ENCODE measurements around the gene FCHSD2. TPM values are rescaled to one million over a fixed set of nuclear protein-coding genes. Genes with fewer than 3 reads are reported as not detected.

FCHSD2 gene
- total and polyA plus RNA-seq, 2 of the 13 experiments (the other 11 are each of a cell fraction or from before 2014, with no cell fraction given): 20.5 to 24.8 TPM

GRCh38 chr11:72793425-72794367, 348.4 kb downstream of the FCHSD2 start, which contains the start of gene STARD10 (continued):
- TF ChIP-seq MIER3 (CRISPR knock-in tag; IDR thresholded peaks at IDR 0.05; ENCODE audit: borderline replicate concordance) (peak; percentile 69; the same call in 1 of the 2 replicates), EED (CRISPR knock-in tag; IDR thresholded peaks at IDR 0.05) (peak; percentile 59), RBM22 (optimal IDR thresholded peaks at IDR 0.05; ENCODE audit: low read length) (no peak), ZNF609 (CRISPR knock-in tag; IDR thresholded peaks at IDR 0.05; ENCODE audit: borderline replicate concordance) (no peak), ZNF678 (CRISPR knock-in tag; IDR thresholded peaks at IDR 0.05) (no peak), ZNF546 (CRISPR knock-in tag; conservative IDR thresholded peaks at IDR 0.05) (0 out of 2 replicates have a peak, but pooled peaks have one; percentile 62), MYC (CRISPR knock-in tag; IDR thresholded peaks at IDR 0.05; ENCODE audit: borderline replicate concordance) (peak; percentile 68; the same call in 1 of the 2 replicates), ZNF83 (CRISPR knock-in tag; IDR thresholded peaks at IDR 0.05; ENCODE audit: borderline replicate concordance) (no peak; the same call in 1 of the 2 replicates), ZFP90 (CRISPR knock-in tag; IDR thresholded peaks at IDR 0.05; ENCODE audit: borderline replicate concordance) (0 out of 2 replicates have a peak, but pooled peaks have one; percentile 69), ZNF24 (IDR thresholded peaks at IDR 0.05) (peak; percentile 40; the same call in 1 of the 2 replicates), MAF1 (CRISPR knock-in tag; IDR thresholded peaks at IDR 0.05; ENCODE audit: borderline replicate concordance) (0 out of 2 replicates have a peak, but pooled peaks have one; percentile 70), AKNA (CRISPR knock-in tag; IDR thresholded peaks at IDR 0.05; ENCODE audit: borderline replicate concordance) (no peak), ONECUT2 (CRISPR knock-in tag; IDR thresholded peaks at IDR 0.05) (no peak), KDM3A (CRISPR knock-in tag; IDR thresholded peaks at IDR 0.05; ENCODE audit: low read depth) (no peak), ZNF570 (CRISPR knock-in tag; IDR thresholded peaks at IDR 0.05; ENCODE audit: borderline replicate concordance) (no peak), MTA3 (CRISPR knock-in tag; IDR thresholded peaks at IDR 0.05) (no peak), HCFC1 (IDR thresholded peaks at IDR 0.05; ENCODE audit: low read depth, low read length) (peak; percentile 82), DDIT3 (CRISPR knock-in tag; IDR thresholded peaks at IDR 0.05) (no peak), RBAK (CRISPR knock-in tag; IDR thresholded peaks at IDR 0.05) (no peak)
